ENCODE results near the gene ITGA5.

ITGA5 gene

DNA sequence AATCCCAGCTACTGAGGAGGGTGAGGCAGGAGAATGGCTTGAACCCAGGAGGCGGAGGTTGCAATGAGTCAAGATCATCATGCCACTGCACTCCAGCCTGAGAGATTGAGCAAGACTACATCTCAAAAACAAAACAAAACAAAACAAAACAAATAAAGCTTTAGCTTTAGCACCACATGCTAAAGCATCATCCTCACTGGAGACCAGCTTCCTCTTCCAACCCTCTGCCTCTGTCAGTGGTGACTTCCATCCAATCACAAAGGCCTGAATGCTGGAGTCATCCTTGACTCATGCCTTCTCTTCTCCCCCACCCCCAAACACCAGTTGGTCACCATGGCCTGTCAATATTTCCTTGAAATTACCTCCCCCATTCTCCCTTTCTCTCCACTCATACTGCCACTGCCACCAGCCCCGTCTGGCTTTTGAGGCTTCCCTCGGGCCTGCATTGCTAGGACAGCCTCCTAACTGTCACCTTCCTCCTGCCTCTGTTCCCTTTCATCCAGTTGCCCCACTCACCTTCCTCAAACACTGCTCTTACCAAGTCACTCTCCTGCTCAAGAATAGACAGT is 35.9 kb downstream of the ITGA5 start:
- no peak overlapping the region for H3K4me3 ChIP-seq (ENCODE audit: low read depth, low read length)
- DNase-seq (ENCODE audit: low read depth), result no peak
- TF ChIP-seq, protein P1, sequence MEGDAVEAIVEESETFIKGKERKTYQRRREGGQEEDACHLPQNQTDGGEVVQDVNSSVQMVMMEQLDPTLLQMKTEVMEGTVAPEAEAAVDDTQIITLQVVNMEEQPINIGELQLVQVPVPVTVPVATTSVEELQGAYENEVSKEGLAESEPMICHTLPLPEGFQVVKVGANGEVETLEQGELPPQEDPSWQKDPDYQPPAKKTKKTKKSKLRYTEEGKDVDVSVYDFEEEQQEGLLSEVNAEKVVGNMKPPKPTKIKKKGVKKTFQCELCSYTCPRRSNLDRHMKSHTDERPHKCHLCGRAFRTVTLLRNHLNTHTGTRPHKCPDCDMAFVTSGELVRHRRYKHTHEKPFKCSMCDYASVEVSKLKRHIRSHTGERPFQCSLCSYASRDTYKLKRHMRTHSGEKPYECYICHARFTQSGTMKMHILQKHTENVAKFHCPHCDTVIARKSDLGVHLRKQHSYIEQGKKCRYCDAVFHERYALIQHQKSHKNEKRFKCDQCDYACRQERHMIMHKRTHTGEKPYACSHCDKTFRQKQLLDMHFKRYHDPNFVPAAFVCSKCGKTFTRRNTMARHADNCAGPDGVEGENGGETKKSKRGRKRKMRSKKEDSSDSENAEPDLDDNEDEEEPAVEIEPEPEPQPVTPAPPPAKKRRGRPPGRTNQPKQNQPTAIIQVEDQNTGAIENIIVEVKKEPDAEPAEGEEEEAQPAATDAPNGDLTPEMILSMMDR (IDR thresholded peaks at IDR 0.05; ENCODE audit: insufficient read depth, low read depth, low read length, missing control alignments), result no peak

GRCh38 chr12:54381136-54381535 is 37.9 kb downstream of the ITGA5 start:
- H3K4me3 ChIP-seq (ENCODE audit: low read depth, low read length), result no peak overlapping the region
- DNase-seq (ENCODE audit: low read depth), result no peak
- TF ChIP-seq, protein P1 (IDR thresholded peaks at IDR 0.05; ENCODE audit: insufficient read depth, low read depth, low read length, missing control alignments), result no peak

GRCh38 chr12:54379398-54380201 is 39.5 kb downstream of the ITGA5 start:
- no peak overlapping the region for H3K4me3 ChIP-seq (ENCODE audit: low read depth, low read length)
- TF ChIP-seq, protein P1 (IDR thresholded peaks at IDR 0.05; ENCODE audit: insufficient read depth, low read depth, low read length, missing control alignments), result peak; percentile 100
- peak; percentile 86 for DNase-seq (ENCODE audit: low read depth)

DNA sequence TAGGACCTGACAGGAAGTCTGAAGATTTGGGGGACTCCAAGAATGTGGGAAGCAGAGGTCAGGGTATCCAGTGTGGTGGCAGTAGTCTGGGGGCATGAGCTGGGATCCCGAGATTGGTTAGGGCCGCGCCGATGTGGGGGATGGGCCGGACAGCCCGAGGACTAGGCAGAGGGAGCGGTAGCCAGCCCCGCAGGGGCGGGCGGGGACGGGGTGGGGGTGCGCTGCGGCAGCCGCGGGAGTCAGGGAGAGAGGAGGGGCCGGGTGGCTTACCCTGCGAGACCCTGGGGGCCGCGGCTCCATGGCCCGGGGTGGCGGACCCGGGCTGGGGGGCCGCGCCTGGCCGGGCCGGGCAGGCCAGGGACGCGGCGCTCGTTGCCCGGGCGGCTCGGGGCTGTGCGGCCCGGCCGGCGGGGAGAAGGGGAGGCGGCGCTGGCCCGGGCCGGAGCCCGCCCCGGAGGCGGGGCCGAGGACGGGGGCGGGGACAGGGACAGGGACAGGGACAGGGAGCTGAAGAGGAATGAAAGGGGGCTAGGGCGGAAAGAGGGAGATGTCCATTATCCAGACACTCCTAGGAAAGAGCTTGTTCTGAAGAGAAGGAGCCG is 40.2 kb downstream of the ITGA5 start:
- no peak overlapping the region for H3K4me3 ChIP-seq (ENCODE audit: low read depth, low read length)
- no peak for DNase-seq (ENCODE audit: low read depth)
- TF ChIP-seq, protein P1 (IDR thresholded peaks at IDR 0.05; ENCODE audit: insufficient read depth, low read depth, low read length, missing control alignments), result no peak

- DNase-seq (ENCODE audit: low read depth), result no peak
- TF ChIP-seq, protein P1 (IDR thresholded peaks at IDR 0.05; ENCODE audit: insufficient read depth, low read depth, low read length, missing control alignments), result no peak
- no peak overlapping the region for H3K4me3 ChIP-seq (ENCODE audit: low read depth, low read length)
Measured at GRCh38 chr12:54377797-54378515, 41.1 kb downstream of the ITGA5 start.

GRCh38 chr12:54377007-54377406 is 42.1 kb downstream of the ITGA5 start:
- no peak for DNase-seq (ENCODE audit: low read depth)
- TF ChIP-seq, protein P1 (IDR thresholded peaks at IDR 0.05; ENCODE audit: insufficient read depth, low read depth, low read length, missing control alignments), result no peak

More at GRCh38 chr12:54377007-54377406, 42.1 kb downstream of the ITGA5 start:
- H3K4me3 ChIP-seq (ENCODE audit: low read depth, low read length), result no peak overlapping the region
